Kidney epithelial cell (primary cell): ENCODE results near the gene F8A3. TPM values are rescaled to one million over a fixed set of nuclear protein-coding genes. Genes with fewer than 3 reads are reported as not detected.
"Not testable (repeated sequence)": the region's sequence is repeated elsewhere in the genome, so short reads cannot be mapped to it uniquely, and the experiment has no call there.

Experiments used
- DNase-seq: peaks from one replicate; pipeline ENCODE4 v3.0.0-alpha.2; 2010; ENCODE audit warnings: low read depth
- H3K27me3 ChIP-seq: 2 replicates; pipeline ENCODE4 v1.6.0; 2011; ENCODE audit warnings: low read length; ENCODE audit not compliant: control insufficient read depth, insufficient read depth
- H3K36me3 ChIP-seq: 2 replicates; pipeline ENCODE4 v1.5.1; 2011; ENCODE audit warnings: low read length; ENCODE audit not compliant: control insufficient read depth, insufficient read depth
- H3K4me3 ChIP-seq: 2 replicates; pipeline ENCODE4 v1.5.1; 2011; ENCODE audit warnings: low read depth, mild to moderate bottlenecking, control low read depth, low read length
- CTCF ChIP-seq: IDR thresholded peaks from 2 replicates; pipeline ENCODE4 v1.5.1; 2011; ENCODE audit warnings: mild to moderate bottlenecking, moderate library complexity, low read length, control low read depth, inconsistent platforms; ENCODE audit not compliant: insufficient read depth, poor library complexity, severe bottlenecking
- total RNA-seq: library from RNA; depleted of rRNA; stranded (reverse); fragments of >200 nt; gene quantifications from 2 replicates; pipeline ENCODE4 v1.2.3, GENCODE V29; 2015

Gene F8A3
- total RNA-seq = 0.14 TPM in 1 of 2 replicates, not detected in the other

- H3K36me3 ChIP-seq, H3K27me3 ChIP-seq, DNase-seq, H3K4me3 ChIP-seq: not testable (repeated sequence)
Measured at GRCh38 chrX:155458471-155458870, at the start of gene F8A3. Gene F8A3 (minus strand): TSS chrX:155458620. CDS start chrX:155458600, 20 bp downstream.

DNA sequence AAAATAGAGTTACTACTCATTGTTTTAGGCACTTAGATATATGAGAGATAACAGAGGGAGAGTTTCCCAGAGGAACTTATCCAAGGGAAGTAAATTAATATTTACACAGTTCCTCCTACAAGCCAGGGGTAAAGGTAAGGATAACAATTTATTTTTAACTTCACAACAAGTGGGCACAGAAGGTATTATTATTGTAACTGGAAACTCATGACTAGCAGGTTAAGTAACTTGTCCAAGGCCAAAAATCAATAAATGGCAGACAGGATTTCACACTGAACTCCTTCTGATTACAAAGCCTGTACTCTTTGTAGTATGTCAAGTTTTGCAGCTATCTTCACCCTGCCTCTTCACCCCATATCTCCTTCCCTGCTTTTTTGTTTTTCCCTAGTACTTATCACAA, 46.9 kb upstream of the F8A3 start:
- no peak for TF ChIP-seq CTCF
- DNase-seq = no peak
- Histone ChIP-seq H3K4me3 (no peak overlapping the region), H3K36me3 (no peaks in the 10 kb centered on the region), H3K27me3 (no peaks in the 10 kb centered on the region)

- not testable (repeated sequence) for H3K4me3 ChIP-seq, DNase-seq, H3K36me3 ChIP-seq, H3K27me3 ChIP-seq
Measured at GRCh38 chrX:155495134-155495533, 36.7 kb upstream of the F8A3 start.

GRCh38 chrX:155491421-155491820, 33.0 kb upstream of the F8A3 start:
- H3K27me3 ChIP-seq, DNase-seq, H3K4me3 ChIP-seq, H3K36me3 ChIP-seq: not testable (repeated sequence)

DNA sequence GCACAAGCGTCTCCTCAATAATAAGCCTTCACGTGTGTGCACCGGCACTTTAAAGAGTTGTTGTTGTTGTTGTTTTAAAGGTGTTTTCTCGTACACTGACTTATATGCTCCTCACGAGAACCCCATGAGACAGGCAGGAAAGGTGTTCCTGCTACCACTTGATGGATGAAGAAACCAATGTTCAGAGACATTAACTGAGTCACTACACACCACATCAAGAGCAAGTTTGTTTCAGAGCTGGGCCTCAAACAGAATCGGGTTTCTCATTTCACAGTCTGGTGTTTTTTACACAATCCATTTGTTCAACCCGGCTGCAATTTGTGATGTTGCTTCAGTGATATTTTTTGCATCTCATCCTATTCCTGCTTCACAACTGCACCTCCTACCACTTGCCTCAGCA, 18.7 kb upstream of the F8A3 start:
- H3K27me3 ChIP-seq, H3K4me3 ChIP-seq, DNase-seq, H3K36me3 ChIP-seq: not testable (repeated sequence)

DNA sequence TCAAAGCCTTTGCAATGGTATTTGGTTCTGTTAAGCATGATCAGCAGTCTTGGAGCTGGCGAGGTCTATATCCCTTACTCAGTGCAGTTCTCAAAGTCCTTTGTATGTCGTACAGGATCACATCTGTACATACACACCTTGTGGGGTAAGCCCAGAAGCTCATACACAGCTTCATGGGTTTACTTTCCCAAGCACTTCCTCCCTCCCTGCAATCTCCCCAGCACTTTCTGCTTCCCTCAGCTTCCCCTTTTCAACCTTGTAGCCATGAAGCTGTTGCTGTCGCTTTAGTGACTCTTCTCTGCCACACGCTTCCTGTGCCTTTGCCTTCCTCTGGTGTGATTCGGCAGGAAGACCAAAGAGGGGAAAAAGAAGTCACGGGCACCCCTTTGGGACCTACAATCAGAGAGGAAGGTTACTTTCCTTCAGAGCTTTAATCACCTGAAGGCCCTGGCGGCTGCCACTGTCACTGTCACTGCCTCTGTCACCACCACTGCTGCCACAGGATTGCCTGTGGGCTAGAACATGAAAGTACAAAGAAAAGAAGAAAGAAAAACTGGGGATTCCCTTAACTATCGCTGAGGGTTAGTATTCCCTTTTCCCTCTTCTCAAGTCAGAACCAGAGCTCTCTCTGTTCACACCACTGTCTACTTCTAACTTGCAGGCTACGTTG, 8.0 kb upstream of the F8A3 start:
- H3K36me3 ChIP-seq, DNase-seq, H3K27me3 ChIP-seq, H3K4me3 ChIP-seq: not testable (repeated sequence)

- H3K27me3 ChIP-seq, DNase-seq, H3K36me3 ChIP-seq, H3K4me3 ChIP-seq: not testable (repeated sequence)
Measured at GRCh38 chrX:155460501-155460900, 2.1 kb upstream of the F8A3 start.

- H3K27me3 ChIP-seq, H3K36me3 ChIP-seq, H3K4me3 ChIP-seq, DNase-seq: not testable (repeated sequence)
Measured at GRCh38 chrX:155457761-155458447, 516 bp downstream of the F8A3 start.

DNA sequence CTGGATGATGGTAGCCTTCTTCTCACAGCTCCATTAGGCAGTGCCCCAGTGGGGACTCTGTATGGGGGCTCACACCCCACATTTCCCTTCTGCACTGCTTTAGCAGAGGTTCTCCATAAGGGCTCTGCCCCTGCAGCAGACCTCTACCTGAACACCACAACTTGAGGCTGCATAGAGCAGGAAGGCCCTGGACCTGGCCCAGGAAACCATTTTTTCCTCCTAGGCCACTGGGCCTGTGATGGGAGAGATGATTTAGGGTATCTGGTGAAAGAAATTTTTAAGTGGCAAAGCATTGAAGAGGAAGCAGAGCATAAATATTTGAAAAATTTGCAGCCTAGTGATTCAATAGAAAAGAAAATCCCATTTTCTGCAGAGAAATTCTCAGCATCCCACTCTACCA, 17.3 kb downstream of the F8A3 start:
- no peaks in the 10 kb centered on the region for H3K36me3 ChIP-seq
- no peak for TF ChIP-seq CTCF
- DNase-seq = no peak
- H3K27me3 ChIP-seq = no peaks in the 10 kb centered on the region
- H3K4me3 ChIP-seq = no peak overlapping the region
